PC-3 (cell line): Measurements from ENCODE around the gene NTN1. TPM values are rescaled to one million over a fixed set of nuclear protein-coding genes. Genes with fewer than 3 reads are reported as not detected.

Source experiments
- ATAC-seq: fragments of 200-7000 bp; cut with Tn5 transposase; 2 replicates; pipeline ENCODE4 v1.9.1; 2020; ENCODE audit warnings: mild to moderate bottlenecking, moderate library complexity
- BruUV-seq: library from RNA; stranded (reverse); fragments of 400-500 nt; replicated peaks from 2 replicates; lab custom pipeline; 2021; lab: Mats Ljungman, UMichigan
- CTCF ChIA-PET: fragments of 300-600 bp; sonication (Branson Sonifier 250); formaldehyde crosslinking; loops from one replicate; lab custom pipeline; 2022; ENCODE audit warnings: antibody characterized with exemption; lab: Charles Lee
- POLR2A ChIA-PET: fragments of 300-600 bp; sonication (Branson Sonifier 250); formaldehyde crosslinking; loops from one replicate; lab custom pipeline; 2022; ENCODE audit warnings: antibody characterized with exemption; ENCODE audit not compliant: unreplicated experiment; lab: Charles Lee
- DNase-seq: peaks from one replicate; pipeline ENCODE4 v3.0.0-alpha.2; 2015
- H2AFZ ChIP-seq: fragments of 300-600 bp; sonication (generic); 2 replicates; pipeline ENCODE4 v1.6.0; 2016; ENCODE audit warnings: antibody characterized with exemption, low read length
- H3F3A ChIP-seq: fragments of 300-600 bp; sonication (generic); one replicate; pipeline ENCODE4 v1.6.0; 2017; ENCODE audit warnings: antibody characterized with exemption, low read length, control low read depth, mild to moderate bottlenecking; ENCODE audit not compliant: unreplicated experiment
- H3K27ac ChIP-seq: fragments of 300-600 bp; sonication (generic); 2 replicates; pipeline ENCODE4 v1.5.1; 2016; ENCODE audit warnings: mild to moderate bottlenecking, low read length
- H3K27me3 ChIP-seq: fragments of 300-600 bp; sonication (generic); 2 replicates; pipeline ENCODE4 v1.6.1; 2016; ENCODE audit warnings: low read length, mixed read lengths
- H3K36me3 ChIP-seq: fragments of 300-600 bp; sonication (generic); 2 replicates; pipeline ENCODE4 v1.6.1; 2016; ENCODE audit warnings: low read depth, mixed run types, low read length, mixed read lengths
- H3K4me1 ChIP-seq: fragments of 300-600 bp; sonication (generic); 2 replicates; pipeline ENCODE4 v1.5.1; 2016; ENCODE audit warnings: low read length; ENCODE audit not compliant: insufficient read depth
- H3K4me2 ChIP-seq: fragments of 300-600 bp; sonication (generic); 2 replicates; pipeline ENCODE4 v1.6.0; 2016; ENCODE audit warnings: low read length
- H3K4me3 ChIP-seq: fragments of 300-600 bp; sonication (generic); 2 replicates; pipeline ENCODE4 v1.5.1; 2016; ENCODE audit warnings: mild to moderate bottlenecking, low read length, mixed read lengths
- H3K79me2 ChIP-seq: fragments of 300-600 bp; sonication (generic); 2 replicates; pipeline ENCODE4 v1.6.1; 2017; ENCODE audit warnings: low read length, mixed read lengths
- H3K9ac ChIP-seq: fragments of 300-600 bp; sonication (generic); 2 replicates; pipeline ENCODE4 v1.6.0; 2016; ENCODE audit warnings: mild to moderate bottlenecking, low read length
- H3K9me2 ChIP-seq: fragments of 300-600 bp; sonication (generic); replicated peaks from 2 replicates; pipeline ENCODE4 v1.6.1; 2016; ENCODE audit warnings: mixed run types, low read length, mixed read lengths
- H3K9me3 ChIP-seq: fragments of 300-600 bp; sonication (generic); 2 replicates; pipeline ENCODE4 v1.6.1; 2016; ENCODE audit warnings: low read length, mixed read lengths
- H4K20me1 ChIP-seq: fragments of 300-600 bp; sonication (generic); 2 replicates; pipeline ENCODE4 v1.6.1; 2016; ENCODE audit warnings: low read length, mixed read lengths
- EZH2 ChIP-seq: fragments of 300-600 bp; sonication (generic); IDR thresholded peaks from one replicate; pipeline ENCODE4 v1.6.1; 2017; ENCODE audit warnings: antibody characterized with exemption, mild to moderate bottlenecking, low read length; ENCODE audit not compliant: unreplicated experiment
- EZH2phosphoT487 ChIP-seq: fragments of 300-600 bp; sonication (generic); IDR thresholded peaks from 2 replicates; pipeline ENCODE4 v1.6.1; 2018; ENCODE audit warnings: mild to moderate bottlenecking, antibody characterized with exemption, low read length, borderline replicate concordance
- intact Hi-C: fragments of 100-400 bp; cut with micrococcal nuclease; formaldehyde crosslinking; loops from 2 replicates; pipeline ENCODE4 v1.9.0; 2023
- total RNA-seq: library from RNA; depleted of rRNA; stranded (reverse); fragments of >200 nt; gene quantifications from 2 replicates; pipeline ENCODE4 v1.2.3, GENCODE V29; 2014
- TF ChIP-seq, protein P1 (sequence below): fragments of 300-600 bp; sonication (generic); conservative IDR thresholded peaks from 2 replicates; pipeline ENCODE4 v1.5.1; 2017; ENCODE audit warnings: antibody characterized with exemption, low read depth, mild to moderate bottlenecking, low read length

NTN1 gene
- total RNA-seq, 1 experiment from 2014 or later = 0.22 TPM

DNA sequence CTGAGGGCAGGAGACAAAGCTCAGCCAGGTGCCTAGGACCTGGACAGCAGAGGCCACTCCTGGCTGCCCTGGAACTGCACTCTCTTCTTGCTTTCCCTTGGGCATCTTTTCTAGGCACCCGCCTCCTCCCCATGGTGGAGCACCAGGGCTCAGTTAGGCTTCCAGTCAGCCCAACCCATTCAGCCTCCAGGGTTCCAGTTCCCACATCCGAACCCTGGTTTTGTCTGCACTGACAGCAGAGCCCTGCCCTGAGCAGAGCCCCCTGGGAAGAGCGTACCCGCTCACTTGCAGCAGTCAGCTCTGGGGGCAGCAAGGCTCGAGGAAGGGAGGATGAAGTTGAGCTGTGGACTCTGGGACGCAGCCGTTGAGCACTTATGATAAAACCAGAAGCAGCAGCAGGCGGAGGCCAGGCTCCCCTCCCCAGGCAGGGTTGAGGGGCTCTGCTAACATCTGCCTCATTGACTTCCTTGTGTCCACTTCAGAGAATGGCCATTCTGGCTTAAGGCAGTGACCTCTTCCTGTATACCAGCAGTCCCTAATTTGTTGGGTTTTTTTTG is 213.2 kb downstream of the NTN1 start:
- Histone ChIP-seq H3F3A (no peaks in the 10 kb centered on the region), H3K27ac (no peak overlapping the region), H3K9me2 (no peaks in the 10 kb centered on the region), H3K79me2 (no peaks in the 10 kb centered on the region), H3K9ac (no peak overlapping the region), H4K20me1 (no peaks in the 10 kb centered on the region), H3K4me1 (peaks cover 4% of the 10 kb centered on the region; the same call in 1 of the 2 replicates), H3K27me3 (no peaks in the 10 kb centered on the region), H3K4me2 (no peak overlapping the region), H2AFZ (no peak overlapping the region), H3K4me3 (no peak overlapping the region), H3K36me3 (no peaks in the 10 kb centered on the region), H3K9me3 (no peaks in the 10 kb centered on the region)
- POLR2A ChIA-PET = no interaction called here
- no peak for DNase-seq
- CTCF ChIA-PET = no interaction called here
- ATAC-seq = no peak
- intact Hi-C loops = no loop called here
- TF ChIP-seq EZH2phosphoT487 = no peak
- TF ChIP-seq, protein P1, sequence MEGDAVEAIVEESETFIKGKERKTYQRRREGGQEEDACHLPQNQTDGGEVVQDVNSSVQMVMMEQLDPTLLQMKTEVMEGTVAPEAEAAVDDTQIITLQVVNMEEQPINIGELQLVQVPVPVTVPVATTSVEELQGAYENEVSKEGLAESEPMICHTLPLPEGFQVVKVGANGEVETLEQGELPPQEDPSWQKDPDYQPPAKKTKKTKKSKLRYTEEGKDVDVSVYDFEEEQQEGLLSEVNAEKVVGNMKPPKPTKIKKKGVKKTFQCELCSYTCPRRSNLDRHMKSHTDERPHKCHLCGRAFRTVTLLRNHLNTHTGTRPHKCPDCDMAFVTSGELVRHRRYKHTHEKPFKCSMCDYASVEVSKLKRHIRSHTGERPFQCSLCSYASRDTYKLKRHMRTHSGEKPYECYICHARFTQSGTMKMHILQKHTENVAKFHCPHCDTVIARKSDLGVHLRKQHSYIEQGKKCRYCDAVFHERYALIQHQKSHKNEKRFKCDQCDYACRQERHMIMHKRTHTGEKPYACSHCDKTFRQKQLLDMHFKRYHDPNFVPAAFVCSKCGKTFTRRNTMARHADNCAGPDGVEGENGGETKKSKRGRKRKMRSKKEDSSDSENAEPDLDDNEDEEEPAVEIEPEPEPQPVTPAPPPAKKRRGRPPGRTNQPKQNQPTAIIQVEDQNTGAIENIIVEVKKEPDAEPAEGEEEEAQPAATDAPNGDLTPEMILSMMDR = no peak
- TF ChIP-seq EZH2 = no peak
- BruUV-seq = no TSS peak

DNA sequence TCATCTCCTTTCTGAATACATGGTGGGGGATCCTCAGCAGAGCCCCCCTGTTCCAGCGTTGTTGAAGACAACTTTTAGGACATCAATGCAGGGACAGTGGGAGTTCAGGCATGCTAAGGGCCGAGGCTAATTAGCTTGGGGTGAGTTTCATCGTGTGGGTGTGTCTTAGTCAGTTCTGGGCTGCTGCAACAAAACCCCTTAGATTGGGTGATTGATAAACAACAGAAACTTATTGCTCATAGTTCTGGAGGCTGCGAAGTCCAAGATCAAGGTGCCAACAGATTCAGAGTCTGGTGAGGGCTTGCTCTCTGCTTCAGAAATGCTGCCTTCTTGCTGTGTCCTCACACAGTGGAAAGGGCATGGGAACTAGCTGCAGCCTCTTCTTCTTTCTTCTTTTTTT is 214.0 kb downstream of the NTN1 start:
- no peaks in the 10 kb centered on the region for H3K9me3 ChIP-seq
- H3K27ac ChIP-seq = no peak overlapping the region
- H3K4me2 ChIP-seq = no peak overlapping the region
- H3K79me2 ChIP-seq = no peaks in the 10 kb centered on the region
- no peak overlapping the region for H3K9ac ChIP-seq
- ATAC-seq (no peak), DNase-seq (no peak)
- H3K36me3 ChIP-seq = no peaks in the 10 kb centered on the region
- intact Hi-C loops = no loop called here
- no peaks in the 10 kb centered on the region for H4K20me1 ChIP-seq
- H3K9me2 ChIP-seq = no peaks in the 10 kb centered on the region
- no peak overlapping the region for H3K4me3 ChIP-seq
- CTCF ChIA-PET = no interaction called here
- TF ChIP-seq, protein P1 = no peak
- TF ChIP-seq EZH2 (no peak), EZH2phosphoT487 (no peak)
- H3K4me1 ChIP-seq = peaks cover 7% of the 10 kb centered on the region; the same call in 1 of the 2 replicates
- H2AFZ ChIP-seq = no peak overlapping the region
- H3K27me3 ChIP-seq = no peaks in the 10 kb centered on the region
- BruUV-seq = no TSS peak
- POLR2A ChIA-PET = no interaction called here
- no peaks in the 10 kb centered on the region for H3F3A ChIP-seq

DNA sequence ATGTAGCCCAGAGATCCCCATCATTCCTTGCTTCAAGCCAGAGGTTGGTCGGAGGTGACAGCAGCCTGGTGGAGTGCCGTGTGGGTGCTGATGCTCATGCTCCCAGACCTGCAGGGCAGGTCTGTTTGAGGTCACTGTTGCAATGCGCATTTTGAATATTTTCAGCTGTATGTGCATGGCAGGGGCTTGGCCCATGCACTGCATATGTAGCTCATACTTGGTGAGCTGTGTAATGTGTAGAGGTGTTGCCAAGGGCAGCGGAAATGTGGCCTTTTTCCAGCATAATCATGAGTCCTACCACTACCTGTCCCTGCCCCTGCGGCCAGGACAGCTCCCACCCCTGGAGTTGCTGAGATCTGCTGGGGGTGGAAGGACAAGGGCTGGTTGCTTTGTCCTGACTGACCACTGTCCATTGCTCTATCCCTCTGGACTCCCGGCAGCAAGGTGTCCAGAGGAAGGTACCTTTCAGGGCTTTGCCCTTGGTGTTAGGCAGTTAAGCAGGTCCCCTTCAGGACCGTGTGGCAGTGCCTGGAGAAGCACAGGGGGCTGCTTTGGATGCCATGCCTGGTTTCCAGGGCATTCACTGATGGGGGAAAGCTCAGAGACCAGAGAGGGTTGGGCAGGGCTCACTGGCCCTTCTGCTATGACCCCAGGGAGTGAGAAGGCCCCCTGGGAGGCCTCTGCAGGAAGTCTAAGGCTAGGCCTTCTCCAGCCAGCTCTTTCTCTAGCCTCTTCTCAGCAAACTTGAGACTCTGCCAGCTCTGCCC is 215.2 kb downstream of the NTN1 start:
- Histone ChIP-seq H4K20me1 (no peaks in the 10 kb centered on the region), H3K27ac (no peak overlapping the region), H3K4me3 (no peak overlapping the region), H3K9ac (no peak overlapping the region), H3F3A (no peaks in the 10 kb centered on the region), H3K4me2 (no peak overlapping the region), H3K4me1 (peaks cover 10% of the 10 kb centered on the region; the same call in 1 of the 2 replicates), H3K9me3 (no peaks in the 10 kb centered on the region), H3K27me3 (no peaks in the 10 kb centered on the region), H3K79me2 (no peaks in the 10 kb centered on the region), H3K36me3 (no peaks in the 10 kb centered on the region), H3K9me2 (no peaks in the 10 kb centered on the region), H2AFZ (no peak overlapping the region)
- no TSS peak for BruUV-seq
- intact Hi-C loops = no loop called here
- TF ChIP-seq EZH2 = no peak
- TF ChIP-seq, protein P1 = no peak
- TF ChIP-seq EZH2phosphoT487 = no peak
- POLR2A ChIA-PET = no interaction called here
- ATAC-seq (no peak), DNase-seq (no peak)
- CTCF ChIA-PET = no interaction called here
